Type B pancreatic cell (in vitro differentiated cells): ENCODE results near the gene TGFBI. TPM values are rescaled to one million over a fixed set of nuclear protein-coding genes. Genes with fewer than 3 reads are reported as not detected.

ENCODE experiments used
- DNase-seq: peaks from one replicate; pipeline ENCODE4 v3.0.0; 2021; ENCODE audit warnings: mixed read lengths; ENCODE audit not compliant: unreplicated experiment; ENCODE audit errors: extremely low spot score
- H3K27ac Mint-ChIP-seq: 2 replicates; pipeline ENCODE4 v1.8.0; 2021; ENCODE audit warnings: mild to moderate bottlenecking, mixed read lengths
- H3K27me3 Mint-ChIP-seq: 2 replicates; pipeline ENCODE4 v1.8.0; 2021; ENCODE audit warnings: mixed read lengths
- H3K36me3 Mint-ChIP-seq: 2 replicates; pipeline ENCODE4 v1.8.0; 2021; ENCODE audit warnings: mixed read lengths
- H3K4me1 Mint-ChIP-seq: one replicate; pipeline ENCODE4 v1.8.0; 2021; ENCODE audit warnings: mixed read lengths; ENCODE audit not compliant: unreplicated experiment
- H3K4me3 Mint-ChIP-seq: 2 replicates; pipeline ENCODE4 v1.8.0; 2021; ENCODE audit warnings: mild to moderate bottlenecking, mixed read lengths
- H3K9me3 Mint-ChIP-seq: 2 replicates; pipeline ENCODE4 v1.8.0; 2021; ENCODE audit warnings: mixed read lengths
- CTCF ChIP-seq: fragments of 200-600 bp; sonication (generic); conservative IDR thresholded peaks from 2 replicates; pipeline ENCODE4 v1.5.0; 2021; ENCODE audit warnings: antibody characterized with exemption, mild to moderate bottlenecking
- total RNA-seq: library from RNA; stranded (reverse); gene quantifications from 2 replicates; pipeline ENCODE4 v1.2.1, GENCODE V29; 2021; ENCODE audit warnings: low replicate concordance

Gene TGFBI
- total RNA-seq, 1 donor from 2014 or later, result 302 TPM

- no peak for TF ChIP-seq CTCF
- no peak for DNase-seq
- Mint-ChIP-seq H3K27ac (peak overlapping the region; percentile 84), H3K27me3 (peaks cover 31% of the 10 kb centered on the region), H3K9me3 (no peaks in the 10 kb centered on the region), H3K4me1 (no peaks in the 10 kb centered on the region), H3K4me3 (peak overlapping the region; percentile 88), H3K36me3 (no peaks in the 10 kb centered on the region)
These were observed 50.6 kb downstream of the TGFBI start for GRCh38 chr5:136079195-136079985.

GRCh38 chr5:136080113-136080482, 51.3 kb downstream of the TGFBI start:
- Mint-ChIP-seq H3K9me3 (no peaks in the 10 kb centered on the region), H3K27me3 (peaks cover 31% of the 10 kb centered on the region), H3K36me3 (no peaks in the 10 kb centered on the region), H3K4me1 (no peaks in the 10 kb centered on the region), H3K27ac (peak overlapping the region; percentile 84), H3K4me3 (peak overlapping the region; percentile 88)
- TF ChIP-seq CTCF, result no peak
- DNase-seq, result no peak

- Mint-ChIP-seq H3K4me1 (no peaks in the 10 kb centered on the region), H3K36me3 (no peaks in the 10 kb centered on the region), H3K4me3 (peak overlapping the region; percentile 88), H3K27ac (peak overlapping the region; percentile 84), H3K9me3 (no peaks in the 10 kb centered on the region), H3K27me3 (peaks cover 31% of the 10 kb centered on the region)
- peak; percentile 77 for DNase-seq
- TF ChIP-seq CTCF, result no peak
These were observed 51.9 kb downstream of the TGFBI start for GRCh38 chr5:136080483-136081216.

- Mint-ChIP-seq H3K4me3 (peak overlapping the region; percentile 88), H3K4me1 (no peaks in the 10 kb centered on the region), H3K9me3 (no peaks in the 10 kb centered on the region), H3K36me3 (no peaks in the 10 kb centered on the region), H3K27me3 (peaks cover 31% of the 10 kb centered on the region), H3K27ac (peak overlapping the region; percentile 84)
- no peak for DNase-seq
- no peak for TF ChIP-seq CTCF
These were observed 52.4 kb downstream of the TGFBI start for GRCh38 chr5:136081217-136081591.

- no peaks in the 10 kb centered on the region for H3K9me3 Mint-ChIP-seq
- peak; percentile 84 for DNase-seq
- no peak overlapping the region for H3K27ac Mint-ChIP-seq
- H3K4me1 Mint-ChIP-seq, result no peaks in the 10 kb centered on the region
- no peak overlapping the region for H3K4me3 Mint-ChIP-seq
- no peaks in the 10 kb centered on the region for H3K36me3 Mint-ChIP-seq
- peaks cover 32% of the 10 kb centered on the region for H3K27me3 Mint-ChIP-seq
- TF ChIP-seq CTCF, result peak; percentile 89
These were observed 53.8 kb downstream of the TGFBI start for GRCh38 chr5:136082390-136083193.
